Germinal center (tissue), 1 donor: ENCODE measurements around the gene CAPN5.

Experiments used
- DNase-seq: peaks from one replicate; pipeline ENCODE4 v3.0.0; 2012; ENCODE audit warnings: mixed read lengths, low spot score

CAPN5 gene

DNA sequence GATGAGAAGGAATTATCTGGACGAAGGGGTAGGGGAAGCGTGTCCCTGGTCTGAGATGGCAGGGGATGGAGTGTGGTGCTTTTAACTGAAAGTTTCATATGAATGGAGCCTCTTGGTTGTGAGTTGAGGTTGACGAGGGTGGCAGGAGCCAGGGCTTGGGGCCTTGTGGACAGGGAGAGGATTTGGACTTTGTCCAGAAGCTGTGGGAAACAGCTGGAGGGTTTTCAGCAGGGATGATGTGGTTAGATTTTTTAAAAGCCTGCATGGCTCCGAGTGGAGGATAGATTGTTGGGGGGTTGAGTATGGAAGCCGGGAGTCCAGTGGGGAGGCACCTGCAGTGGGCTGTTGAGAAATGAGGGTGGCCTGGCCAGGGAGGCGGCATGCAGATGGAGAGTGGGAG is 86.1 kb downstream of the CAPN5 start:
- no peak for DNase-seq

DNA sequence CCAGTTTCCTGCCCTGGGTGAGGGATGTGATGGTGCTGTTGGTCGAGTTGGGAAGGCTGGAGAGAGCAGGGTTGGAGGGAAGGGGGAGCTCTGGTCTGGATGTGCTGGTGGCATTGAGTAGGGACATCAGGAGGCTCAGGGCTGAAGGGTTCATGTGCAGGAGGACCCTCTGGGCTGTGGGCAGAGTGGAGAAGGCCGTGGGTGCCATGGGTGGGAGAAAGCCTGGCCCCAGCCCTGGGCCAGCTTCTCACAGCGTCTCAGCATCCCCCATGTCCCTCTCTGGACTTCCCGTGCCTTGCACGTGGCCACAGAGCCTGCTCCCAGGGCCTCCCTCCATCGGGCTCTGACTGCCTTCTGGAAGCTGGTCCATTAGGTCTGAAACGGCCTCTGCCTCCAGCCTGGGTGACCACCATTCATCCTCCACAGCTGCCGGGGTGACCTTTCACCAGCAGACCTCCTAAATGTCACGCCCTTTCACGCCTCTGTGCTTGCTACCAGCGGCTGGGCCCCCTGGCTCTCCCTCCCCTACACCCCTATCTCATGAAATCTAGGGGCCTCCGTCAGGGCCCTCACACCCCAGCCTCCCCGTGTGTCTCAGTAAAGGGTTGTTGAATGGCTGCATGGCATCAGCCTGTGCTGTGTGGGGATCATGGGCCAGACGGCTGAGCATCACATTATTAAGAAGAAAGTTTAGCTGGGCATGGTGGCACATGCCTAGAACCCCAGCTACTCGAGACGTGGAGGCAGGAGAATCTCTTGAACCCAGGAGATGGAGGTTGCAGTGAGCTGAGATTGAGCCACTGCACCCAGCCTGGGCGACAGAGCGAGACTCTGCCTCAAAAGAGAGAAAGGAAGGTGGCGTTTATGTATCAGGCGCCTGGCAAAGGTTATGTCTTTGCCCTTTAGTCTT is 86.8 kb downstream of the CAPN5 start:
- DNase-seq = no peak

DNA sequence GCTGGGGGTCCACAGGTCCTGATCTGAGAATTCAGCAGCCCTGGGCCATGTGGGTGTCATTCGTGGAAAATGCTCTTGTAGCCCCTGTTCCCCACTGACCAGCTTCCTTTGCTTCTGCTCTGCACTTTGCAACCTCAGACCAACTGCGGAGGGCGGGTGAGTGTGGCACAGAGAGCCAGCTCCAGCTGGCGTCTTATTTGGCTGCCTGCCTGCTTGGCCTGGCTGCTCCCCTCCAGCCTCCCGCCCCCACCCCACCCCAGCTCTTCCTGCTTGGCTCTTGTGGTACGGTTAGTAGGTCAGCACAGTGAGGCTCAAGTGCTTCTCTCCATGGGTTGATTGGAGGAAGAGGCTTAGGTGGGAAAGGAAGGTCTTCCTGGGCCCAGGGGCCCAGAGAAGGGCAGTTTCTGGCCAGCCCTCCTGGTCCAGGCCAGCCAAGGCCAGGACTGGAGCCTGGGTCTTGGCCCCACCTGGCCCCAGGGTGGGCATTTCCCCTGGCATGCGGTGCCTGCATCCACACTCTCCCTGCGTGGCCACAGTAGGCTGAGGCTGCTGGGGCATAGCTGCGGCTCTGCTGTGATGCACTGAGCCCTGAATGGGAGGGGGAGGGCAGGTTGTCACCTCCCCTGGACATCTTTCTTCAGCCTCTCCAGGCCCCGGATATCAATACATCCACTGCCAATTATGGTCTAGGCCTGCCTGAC is 87.8 kb downstream of the CAPN5 start:
- no peak for DNase-seq

DNA sequence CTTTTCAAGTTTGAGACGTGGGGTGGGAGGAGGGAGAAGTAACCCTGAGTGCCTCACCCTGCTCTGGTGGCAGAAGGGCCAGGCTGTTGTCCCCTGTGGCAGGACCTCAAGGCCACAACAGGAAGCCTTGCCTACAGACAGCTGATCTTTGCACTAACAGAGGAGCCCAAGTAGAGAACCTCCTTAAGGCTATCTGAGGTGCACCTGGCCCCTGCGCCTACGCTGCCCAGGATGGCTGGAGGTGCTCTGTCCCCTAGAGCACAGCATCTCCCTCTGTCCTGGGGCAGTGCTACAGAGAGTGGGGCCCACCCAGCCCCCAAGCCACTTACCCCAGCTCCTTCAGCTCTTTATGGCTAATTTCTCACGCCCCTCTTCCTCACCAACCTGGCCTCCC is 88.3 kb downstream of the CAPN5 start:
- no peak for DNase-seq

DNA sequence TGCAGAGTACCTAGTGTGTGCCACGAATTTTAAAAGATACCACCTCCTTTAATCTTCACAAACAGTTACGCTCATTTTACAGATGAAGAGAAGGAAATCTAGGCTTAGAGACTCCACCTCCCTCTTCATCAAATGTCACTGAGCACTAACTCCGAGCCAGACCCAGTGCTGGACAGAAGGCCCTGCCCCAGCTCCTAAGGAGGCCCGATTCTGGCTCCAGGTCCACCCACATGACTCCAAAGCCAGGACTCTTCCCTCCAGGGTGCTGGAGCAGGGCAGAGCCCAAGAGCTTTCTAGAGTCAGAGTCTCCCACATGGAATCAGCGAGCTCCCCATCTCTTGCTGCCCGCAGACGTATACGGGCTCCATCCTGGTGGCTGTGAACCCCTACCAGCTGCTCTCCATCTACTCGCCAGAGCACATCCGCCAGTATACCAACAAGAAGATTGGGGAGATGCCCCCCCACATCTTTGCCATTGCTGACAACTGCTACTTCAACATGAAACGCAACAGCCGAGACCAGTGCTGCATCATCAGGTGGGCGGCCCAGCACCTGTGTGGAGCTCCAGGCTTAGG is 88.9 kb downstream of the CAPN5 start:
- DNase-seq = no peak

DNA sequence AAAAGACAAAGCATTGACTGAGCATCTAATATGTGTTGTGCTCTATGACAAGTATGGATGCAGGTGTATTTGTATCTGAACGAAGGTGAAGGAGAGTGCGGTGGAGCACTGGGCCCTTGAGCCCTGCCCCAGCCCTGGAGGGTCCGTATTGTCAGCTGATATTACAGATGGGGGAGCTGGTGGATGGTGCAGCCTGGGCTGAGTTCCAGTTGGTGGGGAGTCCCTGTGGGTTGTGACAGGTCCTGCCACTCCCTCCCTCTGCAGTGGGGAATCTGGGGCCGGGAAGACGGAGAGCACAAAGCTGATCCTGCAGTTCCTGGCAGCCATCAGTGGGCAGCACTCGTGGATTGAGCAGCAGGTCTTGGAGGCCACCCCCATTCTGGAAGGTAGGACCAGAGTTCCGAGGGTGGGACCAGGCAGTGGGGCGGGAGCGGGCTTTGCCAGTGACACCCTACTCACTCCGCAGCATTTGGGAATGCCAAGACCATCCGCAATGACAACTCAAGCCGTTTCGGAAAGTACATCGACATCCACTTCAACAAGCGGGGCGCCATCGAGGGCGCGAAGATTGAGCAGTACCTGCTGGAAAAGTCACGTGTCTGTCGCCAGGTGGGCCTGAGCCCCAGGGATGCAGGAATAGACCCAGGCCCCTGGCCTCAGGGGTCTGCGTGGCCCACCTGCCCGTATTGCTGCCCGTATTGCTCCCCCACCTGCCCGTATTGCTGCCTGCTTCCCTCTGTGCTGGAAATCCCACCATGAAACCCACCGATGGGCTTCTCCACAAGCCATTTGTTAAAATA is 89.8 kb downstream of the CAPN5 start:
- DNase-seq = no peak

DNA sequence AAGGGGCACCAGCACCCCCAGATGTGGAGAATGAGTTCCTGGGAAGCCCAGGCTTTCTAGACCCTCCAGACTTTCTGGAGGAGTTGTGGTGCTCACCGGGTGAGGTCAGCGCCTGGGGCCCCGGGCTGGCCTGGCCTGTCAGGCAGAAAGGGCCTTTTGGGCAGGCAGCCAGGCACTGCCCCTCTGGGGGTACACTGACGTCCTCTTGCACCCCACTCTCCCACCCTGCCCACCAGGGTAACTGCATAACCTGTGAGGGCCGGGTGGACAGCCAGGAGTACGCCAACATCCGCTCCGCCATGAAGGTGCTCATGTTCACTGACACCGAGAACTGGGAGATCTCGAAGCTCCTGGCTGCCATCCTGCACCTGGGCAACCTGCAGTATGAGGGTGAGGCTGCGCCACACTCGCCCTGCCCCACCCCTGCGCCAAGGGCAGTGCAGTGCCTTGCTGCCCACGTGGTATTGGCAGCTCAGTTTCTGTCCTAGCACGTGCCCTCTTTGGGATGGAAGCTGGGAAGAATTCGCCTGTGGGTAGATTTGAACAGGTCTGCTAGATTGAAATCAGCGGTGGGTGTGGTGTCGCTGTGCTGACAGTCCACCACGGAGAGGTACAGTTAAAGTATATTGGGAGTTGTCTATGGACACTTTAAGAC is 91.4 kb downstream of the CAPN5 start:
- no peak for DNase-seq

DNA sequence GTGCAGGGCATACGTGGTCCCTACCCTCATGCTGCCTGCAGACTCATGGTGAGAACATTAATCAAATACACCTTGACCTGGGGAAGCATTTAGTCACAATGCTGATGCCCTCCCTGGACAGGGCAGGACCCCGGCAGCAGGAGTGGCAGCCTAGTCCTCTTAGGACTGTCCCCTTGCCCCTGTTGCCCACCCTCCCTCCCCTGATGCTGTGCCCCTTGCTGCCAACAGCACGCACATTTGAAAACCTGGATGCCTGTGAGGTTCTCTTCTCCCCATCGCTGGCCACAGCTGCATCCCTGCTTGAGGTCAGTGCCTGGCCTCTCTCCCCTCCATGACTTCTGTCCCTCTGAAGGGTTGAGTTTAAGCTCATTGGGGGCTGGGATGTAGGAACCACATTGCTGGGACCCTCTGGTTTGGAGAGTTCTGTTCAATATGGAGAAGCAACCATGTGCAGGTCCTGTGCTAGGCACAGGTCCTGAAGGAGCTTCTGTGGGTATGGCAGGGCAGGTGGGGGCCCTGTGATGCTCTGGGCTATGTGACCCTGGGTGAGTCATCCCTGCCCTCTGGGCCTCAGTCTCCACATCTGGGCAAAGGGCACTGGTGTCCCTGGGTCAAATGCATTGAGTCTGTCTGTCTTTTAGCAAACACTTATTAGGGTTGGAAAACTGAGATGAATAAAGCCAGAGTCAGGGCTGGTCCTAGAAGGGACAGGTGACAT is 92.6 kb downstream of the CAPN5 start:
- no peak for DNase-seq

DNA sequence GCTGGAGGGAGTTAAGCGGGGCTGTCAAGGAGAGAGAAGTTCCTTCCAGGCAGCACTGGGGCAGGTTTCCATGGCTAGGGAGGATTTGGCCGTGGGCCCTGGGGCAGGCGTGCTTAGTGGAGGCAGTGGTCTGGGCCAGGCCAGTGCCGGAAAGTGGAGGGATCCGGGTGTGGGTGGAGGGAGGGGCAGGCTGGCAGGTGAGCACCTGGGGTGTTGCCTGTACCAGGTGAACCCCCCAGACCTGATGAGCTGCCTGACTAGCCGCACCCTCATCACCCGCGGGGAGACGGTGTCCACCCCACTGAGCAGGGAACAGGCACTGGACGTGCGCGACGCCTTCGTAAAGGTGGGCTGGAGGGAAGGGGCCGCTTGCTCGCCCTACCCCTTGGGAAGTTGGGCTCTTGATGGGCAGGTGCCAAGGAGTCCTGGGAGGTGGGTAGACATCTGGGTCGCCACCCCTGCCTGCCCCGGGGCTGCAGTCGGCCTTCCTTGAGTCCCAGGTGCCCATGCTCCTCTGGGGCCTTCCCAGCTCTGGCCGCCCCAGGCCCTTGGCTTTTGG is 93.2 kb downstream of the CAPN5 start:
- no peak for DNase-seq

DNA sequence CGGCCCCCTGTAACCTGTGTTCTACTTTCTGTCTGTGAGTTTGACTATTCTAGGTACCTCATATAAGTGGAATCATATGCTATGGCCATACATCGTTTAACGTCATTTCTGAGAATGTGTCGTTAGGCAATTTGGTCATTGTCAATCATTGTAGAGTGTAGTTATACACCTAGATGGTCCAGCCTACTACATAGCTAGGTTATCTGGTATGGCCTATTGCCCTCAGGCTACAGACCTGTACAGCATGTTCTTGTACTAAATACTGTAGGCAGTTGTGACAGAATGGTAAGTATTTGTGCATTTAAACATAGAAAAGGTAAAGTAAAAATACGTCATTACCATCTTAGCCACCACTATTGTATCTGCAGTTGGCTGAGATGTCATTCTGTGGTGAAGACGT is 96.5 kb downstream of the CAPN5 start:
- DNase-seq = no peak

DNA sequence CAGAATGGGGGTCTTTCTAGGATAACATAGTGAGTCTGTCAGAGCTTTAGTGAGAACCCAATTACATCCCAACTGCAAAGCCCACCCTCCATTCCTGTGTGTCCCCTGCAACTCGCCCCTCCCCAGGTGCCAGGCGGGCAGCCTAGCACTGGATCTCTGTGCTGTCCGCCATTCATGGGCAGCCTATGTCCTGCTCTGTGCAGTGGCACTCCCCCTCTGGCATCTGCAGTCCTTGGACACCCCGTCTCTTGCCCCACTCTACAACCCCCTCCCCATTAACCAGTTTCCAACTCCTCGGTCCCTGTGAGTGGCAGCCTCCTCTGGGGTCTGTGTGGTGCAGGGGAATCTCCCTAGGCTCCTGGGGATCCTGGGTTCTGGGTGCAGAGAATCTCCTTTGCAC is 98.3 kb downstream of the CAPN5 start:
- DNase-seq = no peak

DNA sequence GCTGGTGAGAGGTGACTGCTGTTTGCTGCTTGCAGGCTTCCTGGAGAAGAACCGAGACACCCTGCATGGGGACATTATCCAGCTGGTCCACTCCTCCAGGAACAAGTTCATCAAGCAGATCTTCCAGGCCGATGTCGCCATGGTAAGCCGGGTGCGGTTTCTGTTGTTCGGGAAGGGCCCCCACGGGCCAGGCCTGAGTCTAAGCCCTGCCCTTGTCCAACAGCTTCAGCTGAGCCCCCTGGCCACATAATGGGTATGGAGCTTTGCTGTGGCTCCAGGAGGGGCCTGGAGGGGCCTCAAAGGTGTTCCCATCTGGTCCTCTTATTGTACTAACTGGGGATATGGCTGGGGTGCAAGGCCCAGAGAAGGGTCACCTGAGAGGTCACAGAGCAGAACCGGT is 99.2 kb downstream of the CAPN5 start:
- no peak for DNase-seq

DNA sequence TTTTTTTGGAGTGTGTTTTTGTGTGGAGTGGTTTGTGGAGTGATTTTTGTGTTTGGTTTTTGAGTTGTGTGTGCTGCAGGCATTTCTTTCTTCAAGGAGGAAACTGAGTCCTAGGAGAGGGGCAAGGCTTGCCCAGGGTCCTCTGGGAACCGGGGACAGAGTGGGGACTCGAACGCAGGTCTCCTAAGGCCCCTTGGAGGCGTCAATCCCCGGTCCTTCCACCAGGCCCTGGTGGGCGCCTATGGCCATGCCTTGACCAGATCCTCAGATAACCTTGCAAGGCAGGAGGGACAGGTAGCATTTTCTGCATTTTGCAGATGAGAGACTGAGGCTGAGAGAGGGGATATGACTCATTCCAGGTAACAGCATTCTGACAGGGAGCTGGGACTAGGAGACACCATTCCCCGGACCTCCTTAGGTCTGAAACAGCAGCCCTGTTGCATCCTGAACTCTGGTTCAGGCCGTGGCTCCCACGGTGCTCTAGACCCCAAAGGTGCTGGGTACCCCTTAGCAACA is 100.4 kb downstream of the CAPN5 start:
- DNase-seq = no peak

DNA sequence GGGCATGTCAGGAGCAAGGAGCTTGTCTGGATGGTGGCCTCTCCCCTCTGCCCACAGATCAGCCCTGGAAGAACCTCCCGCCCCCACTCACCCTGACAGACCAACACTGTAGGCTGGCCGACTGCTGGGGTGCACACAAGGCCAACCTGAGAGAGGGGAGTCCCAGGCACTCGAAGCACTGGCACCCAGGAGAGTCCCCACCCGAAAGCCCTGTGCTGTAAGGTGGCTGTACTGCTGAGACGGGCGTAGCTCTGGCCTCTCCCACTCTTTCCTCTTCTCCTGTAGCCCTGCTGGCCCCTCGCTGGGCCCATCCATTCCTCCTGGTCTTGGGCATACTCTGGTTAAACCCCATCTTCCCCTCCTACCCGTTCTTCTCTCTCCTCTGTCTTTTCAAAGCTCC is 101.0 kb downstream of the CAPN5 start:
- no peak for DNase-seq

DNA sequence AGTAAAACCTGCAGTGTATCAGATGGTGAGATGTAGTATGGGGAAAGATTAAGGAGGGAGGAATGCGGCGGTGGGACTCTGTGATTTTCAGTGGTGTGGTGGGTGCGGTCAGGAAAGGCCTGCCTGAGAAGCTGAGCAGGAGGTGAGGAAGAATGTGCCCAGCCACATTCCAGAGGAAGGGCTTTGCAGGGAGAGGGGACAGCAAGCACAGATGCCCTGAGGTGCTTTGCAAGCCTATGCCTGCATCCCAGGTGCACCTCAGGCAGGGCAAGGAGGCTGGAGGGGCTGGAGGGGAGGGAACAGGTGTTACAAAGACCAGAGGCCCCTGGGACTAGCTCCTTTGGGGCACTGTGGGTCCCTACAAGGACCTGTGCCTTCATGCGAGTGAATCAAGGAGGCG is 103.3 kb downstream of the CAPN5 start:
- no peak for DNase-seq

DNA sequence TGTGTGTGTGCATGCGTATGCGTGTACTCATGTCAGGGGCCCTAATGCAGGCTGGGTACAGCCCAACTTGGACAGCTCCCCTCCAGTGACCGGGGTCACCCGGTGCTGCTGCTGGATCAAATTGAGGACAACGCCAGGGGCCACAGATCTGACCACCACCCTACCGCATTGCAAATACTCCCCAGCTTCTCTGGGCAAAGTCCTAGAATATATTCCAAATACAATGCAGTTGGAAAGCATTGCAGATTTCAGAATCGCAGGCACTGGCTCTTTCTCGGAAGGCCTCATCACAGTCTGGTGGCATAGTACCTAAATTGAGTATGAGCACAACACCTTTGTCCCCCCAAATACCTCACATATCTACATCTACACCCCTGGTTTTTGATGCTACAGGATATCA is 104.5 kb downstream of the CAPN5 start:
- no peak for DNase-seq

DNA sequence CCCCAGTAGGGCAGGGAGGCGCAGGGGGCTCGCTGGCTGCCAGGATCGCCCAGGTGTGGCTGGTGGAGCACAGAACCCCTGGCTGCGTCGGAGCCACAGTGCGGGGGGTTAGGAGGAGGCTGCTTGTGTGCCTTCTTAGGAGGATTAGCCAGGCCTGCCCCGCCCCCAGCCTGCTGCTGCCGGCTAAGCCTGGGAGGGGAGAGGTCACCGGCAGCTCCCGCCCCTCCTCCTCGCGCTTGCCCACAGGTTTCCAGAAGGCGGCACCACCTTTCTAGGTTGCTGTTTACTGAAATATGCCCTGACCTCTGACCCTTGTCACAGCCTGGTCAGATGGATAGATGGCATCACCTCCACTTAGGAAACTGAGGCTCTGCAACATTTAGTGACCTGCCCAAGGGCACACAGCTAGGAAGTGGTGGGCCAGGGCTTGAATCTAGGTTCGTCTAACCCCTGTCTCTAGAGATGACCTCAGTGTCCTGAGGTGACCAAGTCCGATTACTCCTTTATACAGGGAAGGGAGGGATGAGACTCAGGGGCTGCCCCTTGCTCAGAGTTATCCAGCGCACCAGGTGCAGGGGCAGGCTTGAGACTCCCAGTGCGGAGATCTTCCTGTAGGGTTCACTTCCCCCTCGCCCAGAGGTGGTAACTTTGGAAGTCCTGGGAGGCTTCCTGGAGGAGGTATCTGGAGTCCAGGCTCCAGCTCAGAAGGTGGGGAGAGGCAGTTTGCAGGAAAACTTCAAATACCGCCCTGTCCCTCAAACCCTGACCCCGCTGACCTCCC is 105.3 kb downstream of the CAPN5 start:
- DNase-seq = no peak

DNA sequence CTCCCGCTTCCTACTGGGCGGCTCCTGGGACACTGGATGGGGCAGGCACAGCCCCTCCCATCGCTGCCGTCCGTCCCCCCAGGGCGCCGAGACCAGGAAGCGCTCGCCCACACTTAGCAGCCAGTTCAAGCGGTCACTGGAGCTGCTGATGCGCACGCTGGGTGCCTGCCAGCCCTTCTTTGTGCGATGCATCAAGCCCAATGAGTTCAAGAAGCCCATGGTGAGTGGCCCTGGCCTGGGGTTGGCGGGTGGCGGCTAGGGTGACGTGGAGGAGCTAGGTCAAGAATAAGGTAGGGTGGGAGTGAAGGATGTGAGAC is 105.9 kb downstream of the CAPN5 start:
- DNase-seq = no peak

DNA sequence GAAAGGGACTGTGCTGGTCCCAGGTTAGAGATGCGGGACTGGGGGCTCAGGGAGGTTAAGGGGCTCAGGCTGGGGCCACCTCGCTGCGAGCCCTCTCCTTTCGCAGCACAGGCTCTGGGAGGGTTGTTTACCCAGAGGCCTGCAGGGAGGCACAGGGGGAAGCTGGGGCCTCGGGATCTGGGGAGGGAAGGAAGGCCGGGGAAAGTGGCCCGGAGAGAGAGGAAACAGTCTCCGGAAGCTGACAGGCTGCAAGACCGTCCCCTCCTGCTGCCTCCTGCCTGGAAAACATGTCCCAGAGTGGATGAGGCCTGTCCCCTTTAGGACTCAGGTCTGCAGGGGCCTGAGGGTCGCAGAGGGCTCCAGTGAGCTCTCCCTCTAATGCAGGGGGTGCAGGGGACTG is 106.7 kb downstream of the CAPN5 start:
- no peak for DNase-seq

DNA sequence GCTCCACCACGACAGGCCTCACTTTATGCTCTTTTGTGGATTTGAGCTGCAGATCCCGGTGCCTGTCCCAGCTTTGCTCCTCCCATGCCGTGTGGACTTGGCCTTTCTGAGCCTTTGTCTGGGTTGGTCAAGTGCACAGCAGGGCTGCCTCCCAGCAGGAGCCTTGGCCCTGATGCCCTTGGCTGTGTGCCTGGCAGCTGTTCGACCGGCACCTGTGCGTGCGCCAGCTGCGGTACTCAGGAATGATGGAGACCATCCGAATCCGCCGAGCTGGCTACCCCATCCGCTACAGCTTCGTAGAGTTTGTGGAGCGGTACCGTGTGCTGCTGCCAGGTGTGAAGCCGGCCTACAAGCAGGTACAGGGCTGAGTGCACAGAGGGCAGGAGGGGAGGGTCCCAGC is 107.8 kb downstream of the CAPN5 start:
- DNase-seq = no peak
